ENCODE results near the gene ANKRD39. TPM values are rescaled to one million over a fixed set of nuclear protein-coding genes. Genes with fewer than 3 reads are reported as not detected.

The ANKRD39 gene
- total RNA-seq, 1 donor from 2014 or later: 25.7 TPM

DNA sequence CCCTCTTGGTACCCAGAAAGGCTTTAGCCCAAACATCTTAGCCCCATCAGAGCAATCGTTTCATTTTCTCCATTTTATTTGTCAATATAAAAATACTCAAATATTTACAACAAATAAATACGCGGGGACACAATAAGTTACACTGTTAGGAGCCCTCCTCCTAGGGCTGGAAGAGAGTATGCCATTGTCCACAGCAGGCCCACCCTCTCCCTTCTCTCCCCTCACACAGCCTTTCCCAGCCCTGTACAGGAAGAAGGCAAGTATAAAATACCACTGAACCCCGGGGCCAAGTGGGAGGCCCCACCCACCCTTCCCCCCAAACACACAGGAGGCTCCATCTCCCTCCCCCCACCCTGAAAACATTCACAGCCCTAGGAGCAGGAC, 1.9 kb upstream of the ANKRD39 start:
- H3K36me3 Mint-ChIP-seq (ENCODE audit: unreplicated experiment): no peaks in the 10 kb centered on the region
- H3K27me3 Mint-ChIP-seq (ENCODE audit: unreplicated experiment): peaks cover 7% of the 10 kb centered on the region
- peak overlapping the region; percentile 74 for H3K4me3 Mint-ChIP-seq (ENCODE audit: unreplicated experiment)
- peaks cover 18% of the 10 kb centered on the region for H3K4me1 Mint-ChIP-seq (ENCODE audit: low read depth, unreplicated experiment)
- DNase-seq: no peak
- TF ChIP-seq, protein P1, sequence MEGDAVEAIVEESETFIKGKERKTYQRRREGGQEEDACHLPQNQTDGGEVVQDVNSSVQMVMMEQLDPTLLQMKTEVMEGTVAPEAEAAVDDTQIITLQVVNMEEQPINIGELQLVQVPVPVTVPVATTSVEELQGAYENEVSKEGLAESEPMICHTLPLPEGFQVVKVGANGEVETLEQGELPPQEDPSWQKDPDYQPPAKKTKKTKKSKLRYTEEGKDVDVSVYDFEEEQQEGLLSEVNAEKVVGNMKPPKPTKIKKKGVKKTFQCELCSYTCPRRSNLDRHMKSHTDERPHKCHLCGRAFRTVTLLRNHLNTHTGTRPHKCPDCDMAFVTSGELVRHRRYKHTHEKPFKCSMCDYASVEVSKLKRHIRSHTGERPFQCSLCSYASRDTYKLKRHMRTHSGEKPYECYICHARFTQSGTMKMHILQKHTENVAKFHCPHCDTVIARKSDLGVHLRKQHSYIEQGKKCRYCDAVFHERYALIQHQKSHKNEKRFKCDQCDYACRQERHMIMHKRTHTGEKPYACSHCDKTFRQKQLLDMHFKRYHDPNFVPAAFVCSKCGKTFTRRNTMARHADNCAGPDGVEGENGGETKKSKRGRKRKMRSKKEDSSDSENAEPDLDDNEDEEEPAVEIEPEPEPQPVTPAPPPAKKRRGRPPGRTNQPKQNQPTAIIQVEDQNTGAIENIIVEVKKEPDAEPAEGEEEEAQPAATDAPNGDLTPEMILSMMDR (IDR thresholded peaks at IDR 0.05; ENCODE audit: partially characterized antibody, unreplicated experiment): no peak
- H3K27ac Mint-ChIP-seq (ENCODE audit: unreplicated experiment): peak overlapping the region; percentile 72
- peaks cover 5% of the 10 kb centered on the region for H3K9me3 Mint-ChIP-seq (ENCODE audit: unreplicated experiment)

DNA sequence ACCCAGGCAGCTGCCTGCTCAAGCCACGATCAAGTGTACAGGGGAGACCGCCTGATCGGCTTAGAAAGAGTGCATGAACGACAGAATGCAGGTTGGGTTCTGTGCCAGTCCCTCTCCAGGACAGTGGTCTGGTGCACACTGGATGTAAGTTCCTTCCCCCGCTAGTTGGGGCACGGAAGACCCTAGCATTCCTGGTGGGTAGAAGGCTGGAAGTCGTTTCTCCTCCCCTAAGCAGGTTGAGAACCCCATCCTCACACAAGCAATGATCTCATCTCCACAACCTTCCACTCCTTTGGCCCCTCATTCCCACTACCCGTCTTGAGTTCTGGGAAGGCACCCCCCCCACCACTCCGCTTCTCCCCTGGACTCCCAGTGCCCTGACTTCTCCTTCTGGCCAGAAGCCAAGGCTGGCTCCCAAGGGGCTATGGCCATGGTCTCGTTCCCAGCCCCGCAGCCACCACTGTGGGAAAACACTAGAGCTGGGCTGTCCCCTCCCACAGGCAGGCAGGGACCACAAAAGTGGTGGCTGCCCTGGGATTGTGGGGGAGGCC, 1.4 kb upstream of the ANKRD39 start:
- Mint-ChIP-seq H3K27ac (ENCODE audit: unreplicated experiment) (peak overlapping the region; percentile 72), H3K4me3 (ENCODE audit: unreplicated experiment) (peak overlapping the region; percentile 74), H3K4me1 (ENCODE audit: low read depth, unreplicated experiment) (peaks cover 18% of the 10 kb centered on the region), H3K9me3 (ENCODE audit: unreplicated experiment) (peaks cover 5% of the 10 kb centered on the region), H3K36me3 (ENCODE audit: unreplicated experiment) (no peaks in the 10 kb centered on the region), H3K27me3 (ENCODE audit: unreplicated experiment) (peaks cover 7% of the 10 kb centered on the region)
- DNase-seq: peak; percentile 71
- TF ChIP-seq, protein P1 (IDR thresholded peaks at IDR 0.05; ENCODE audit: partially characterized antibody, unreplicated experiment): no peak

DNA sequence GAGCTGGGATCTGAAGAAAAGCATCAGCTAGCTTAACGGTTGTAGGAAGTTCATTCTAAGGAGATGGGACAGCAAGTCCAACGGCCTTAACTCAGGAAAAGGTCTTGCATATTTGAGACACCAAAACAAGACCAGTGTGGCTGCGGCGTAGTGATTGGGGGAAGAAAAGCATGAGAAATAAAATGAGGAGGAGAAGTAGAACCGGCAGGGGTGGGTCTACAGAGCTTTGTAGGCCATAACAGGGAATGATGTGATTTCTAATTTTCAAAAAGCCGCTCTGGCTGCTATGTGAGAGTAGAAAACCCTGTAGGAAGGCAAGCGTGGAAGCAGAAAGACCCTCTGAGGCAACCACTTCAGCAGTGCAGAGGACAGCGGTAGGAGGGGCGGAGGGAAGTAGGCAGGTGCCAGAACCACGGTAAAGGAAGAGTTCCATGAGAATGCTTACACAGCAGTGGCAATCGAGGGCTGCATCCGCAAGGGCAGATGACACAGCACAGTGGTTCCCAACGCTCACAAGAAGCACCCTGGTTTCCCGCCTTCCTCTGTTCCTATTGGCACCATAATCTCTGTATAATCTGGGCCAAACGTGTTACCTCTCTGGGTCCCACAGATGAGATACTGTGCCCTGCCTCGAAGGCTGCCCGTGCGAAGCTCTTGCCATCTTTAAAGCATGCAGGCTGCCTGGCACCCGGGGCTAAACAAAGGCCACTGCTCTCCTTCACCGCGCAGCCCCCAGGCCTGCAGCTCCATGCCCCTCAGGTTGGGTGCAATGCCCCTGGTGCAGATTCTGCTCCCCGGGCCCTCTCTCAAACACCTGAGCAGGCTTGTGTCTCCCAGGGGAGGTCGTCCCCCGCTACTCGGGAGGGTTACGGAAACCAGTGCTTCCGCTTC, 795 bp downstream of the ANKRD39 start:
- peaks cover 5% of the 10 kb centered on the region for H3K27me3 Mint-ChIP-seq (ENCODE audit: unreplicated experiment)

DNA sequence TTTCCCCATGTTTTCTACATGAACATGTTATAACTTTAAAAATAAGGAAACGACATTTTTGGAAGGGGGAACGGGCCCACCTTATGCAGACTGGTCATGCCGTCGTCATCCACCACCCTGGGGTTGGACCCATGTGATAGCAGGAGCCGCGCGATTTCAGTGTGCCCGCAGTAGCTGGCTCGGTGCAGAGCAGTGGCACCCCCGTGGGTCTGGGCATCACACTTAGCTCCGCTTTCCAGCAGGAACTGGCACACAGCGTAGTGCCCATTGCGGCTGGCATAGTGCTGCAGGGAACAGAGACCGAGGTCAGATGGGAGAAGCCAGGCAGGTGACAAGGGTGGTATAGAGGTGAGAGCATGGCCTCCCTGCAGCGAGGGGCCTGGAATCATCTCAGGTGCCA, 4.5 kb downstream of the ANKRD39 start:
- H3K4me1 Mint-ChIP-seq (ENCODE audit: low read depth, unreplicated experiment): peaks cover 8% of the 10 kb centered on the region
- H3K27me3 Mint-ChIP-seq (ENCODE audit: unreplicated experiment): peaks cover 5% of the 10 kb centered on the region
- H3K9me3 Mint-ChIP-seq (ENCODE audit: unreplicated experiment): peaks cover 5% of the 10 kb centered on the region
- no peak overlapping the region for H3K27ac Mint-ChIP-seq (ENCODE audit: unreplicated experiment)
- TF ChIP-seq, protein P1 (IDR thresholded peaks at IDR 0.05; ENCODE audit: partially characterized antibody, unreplicated experiment): no peak
- H3K4me3 Mint-ChIP-seq (ENCODE audit: unreplicated experiment): no peak overlapping the region
- H3K36me3 Mint-ChIP-seq (ENCODE audit: unreplicated experiment): no peaks in the 10 kb centered on the region
- DNase-seq: no peak

More for the DNA sequence above, 795 bp downstream of the ANKRD39 start:
- no peaks in the 10 kb centered on the region for H3K36me3 Mint-ChIP-seq (ENCODE audit: unreplicated experiment)
- TF ChIP-seq, protein P1 (IDR thresholded peaks at IDR 0.05; ENCODE audit: partially characterized antibody, unreplicated experiment): no peak
- H3K27ac Mint-ChIP-seq (ENCODE audit: unreplicated experiment): peak overlapping the region; percentile 89
- peaks cover 2% of the 10 kb centered on the region for H3K9me3 Mint-ChIP-seq (ENCODE audit: unreplicated experiment)
- DNase-seq: no peak
- peaks cover 17% of the 10 kb centered on the region for H3K4me1 Mint-ChIP-seq (ENCODE audit: low read depth, unreplicated experiment)
- H3K4me3 Mint-ChIP-seq (ENCODE audit: unreplicated experiment): peak overlapping the region; percentile 97

DNA sequence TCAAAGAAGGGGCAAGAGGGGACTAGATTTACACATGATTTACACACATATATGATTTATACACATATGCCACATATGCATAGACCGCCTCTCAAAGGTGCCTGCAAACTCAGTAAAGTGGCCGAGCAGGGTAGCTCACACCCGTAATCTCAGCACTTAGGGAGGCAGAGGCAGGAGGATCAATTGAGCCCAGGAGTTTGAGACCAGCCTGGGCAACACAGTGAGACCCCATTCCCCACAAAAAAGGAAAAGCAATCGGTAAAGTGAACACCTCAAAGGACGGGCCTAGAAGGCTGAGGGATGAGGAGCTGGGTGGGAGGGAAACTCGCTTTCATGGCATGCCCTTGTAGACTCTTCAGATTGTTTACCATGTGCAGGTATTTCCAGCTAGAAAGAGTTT, 5.1 kb downstream of the ANKRD39 start:
- H3K9me3 Mint-ChIP-seq (ENCODE audit: unreplicated experiment): peaks cover 6% of the 10 kb centered on the region
- H3K27ac Mint-ChIP-seq (ENCODE audit: unreplicated experiment): no peak overlapping the region
- H3K27me3 Mint-ChIP-seq (ENCODE audit: unreplicated experiment): peaks cover 5% of the 10 kb centered on the region
- H3K4me1 Mint-ChIP-seq (ENCODE audit: low read depth, unreplicated experiment): peaks cover 12% of the 10 kb centered on the region
- TF ChIP-seq, protein P1 (IDR thresholded peaks at IDR 0.05; ENCODE audit: partially characterized antibody, unreplicated experiment): no peak
- no peak for DNase-seq
- H3K4me3 Mint-ChIP-seq (ENCODE audit: unreplicated experiment): no peak overlapping the region
- no peaks in the 10 kb centered on the region for H3K36me3 Mint-ChIP-seq (ENCODE audit: unreplicated experiment)

All from glutamatergic neuron (in vitro differentiated cells).